HG02852 (cell line): ENCODE results near the gene FMO3.

Experiments used
- ATAC-seq: cut with Tn5 transposase; IDR thresholded peaks from one replicate; pipeline ENCODE4 v1.9.1; 2021; ENCODE audit warnings: mild to moderate bottlenecking, moderate library complexity; ENCODE audit not compliant: unreplicated experiment

Gene FMO3

DNA sequence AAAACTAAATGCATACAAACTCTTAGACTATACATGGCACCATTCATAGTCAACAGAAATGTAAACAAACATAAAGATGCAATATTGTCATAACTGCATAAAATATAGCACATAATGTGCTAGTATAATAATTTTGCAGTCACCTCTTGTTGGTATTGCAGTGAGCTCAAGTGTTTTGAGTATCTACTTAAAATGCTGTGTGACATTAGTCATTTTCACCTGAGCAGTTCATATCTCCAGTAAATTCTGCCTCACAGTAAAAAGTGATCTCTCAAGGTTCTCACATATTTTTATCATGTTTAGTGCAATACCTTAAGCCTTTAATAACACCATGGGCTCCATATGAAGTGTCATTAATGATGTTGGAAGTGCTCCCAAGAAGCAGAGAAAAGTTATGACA lies 64.8 kb downstream of the FMO3 start:
- ATAC-seq, result no peak

- ATAC-seq, result no peak
These were observed 67.4 kb downstream of the FMO3 start for GRCh38 chr1:171158096-171158495.

- no peak for ATAC-seq
These were observed 67.8 kb downstream of the FMO3 start for GRCh38 chr1:171158551-171158950.

DNA sequence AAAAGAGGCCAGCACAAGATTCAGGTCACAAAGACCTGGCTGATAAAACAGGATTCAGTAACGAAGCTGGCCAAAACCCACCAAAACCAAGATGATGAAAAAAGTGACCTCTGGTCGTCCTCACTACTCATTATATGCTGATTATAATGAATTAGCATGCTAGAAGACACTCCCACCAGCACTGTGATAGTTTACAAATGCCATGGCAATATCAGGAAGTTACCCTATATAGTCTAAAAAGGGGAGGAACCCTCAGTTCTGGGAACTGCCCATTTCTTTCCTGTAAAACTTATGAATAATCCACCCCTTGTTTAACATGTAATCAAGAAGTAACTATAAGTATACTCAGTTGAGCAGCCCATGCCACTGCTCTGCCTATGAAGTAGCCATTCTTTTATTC lies 68.4 kb downstream of the FMO3 start:
- no peak for ATAC-seq

- no peak for ATAC-seq
These were observed 69.5 kb downstream of the FMO3 start for GRCh38 chr1:171160211-171160610.

- no peak for ATAC-seq
These were observed 70.1 kb downstream of the FMO3 start for GRCh38 chr1:171160639-171161354.

DNA sequence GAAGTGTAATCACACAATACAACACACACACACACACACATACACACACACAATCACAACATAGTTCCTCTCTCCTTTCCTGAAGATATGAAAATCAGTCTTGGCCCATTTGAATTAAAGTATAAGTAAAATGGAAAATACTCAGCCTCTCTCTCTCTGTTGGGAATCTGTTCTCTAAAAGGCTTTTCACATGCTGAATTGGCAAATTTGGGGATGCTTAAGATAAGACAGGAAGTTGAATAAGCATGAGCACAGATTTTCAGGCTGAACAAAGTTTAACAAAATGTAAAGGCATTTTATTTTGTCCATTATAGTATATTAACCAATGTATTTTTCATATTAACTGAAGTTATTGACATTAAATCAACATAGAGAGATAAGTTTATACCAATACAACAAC lies 70.7 kb downstream of the FMO3 start:
- no peak for ATAC-seq

DNA sequence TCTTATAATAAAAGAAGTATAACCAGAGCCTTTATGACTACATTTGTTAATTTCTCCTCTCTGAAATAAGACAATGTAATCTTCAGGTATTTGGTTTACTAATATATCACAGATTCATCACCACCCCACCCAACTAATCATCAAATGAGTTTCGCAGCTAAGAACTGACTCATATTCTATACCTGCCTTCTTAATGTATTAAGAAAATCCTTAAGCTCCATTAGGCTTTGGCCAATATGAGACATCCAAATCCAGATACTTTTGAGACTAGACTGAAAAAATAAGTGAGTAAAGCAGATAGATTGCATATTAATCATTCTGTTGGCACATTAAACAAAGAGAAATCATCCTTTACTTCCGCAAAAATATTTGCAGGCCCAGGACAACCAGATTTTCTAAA lies 75.7 kb downstream of the FMO3 start:
- ATAC-seq, result no peak
